HepG2 (cell line): ENCODE data around the gene FDPS. TPM values are rescaled to one million over a fixed set of nuclear protein-coding genes. Genes with fewer than 3 reads are reported as not detected.

Experiments used
- NFATC3 ChIP-seq: sonication (generic); formaldehyde crosslinking; IDR thresholded peaks from 2 replicates; pipeline ENCODE4 v1.5.1; 2020; ENCODE audit warnings: mild to moderate bottlenecking, missing genetic modification reagents
- NR2F1 ChIP-seq, 2 experiments: fragments of 450-650 bp in 1 of 2; formaldehyde crosslinking in 1 of 2; IDR thresholded peaks; 2 replicates each; pipeline versions ENCODE4 v1.5.0 to v1.6.1; 2016 to 2020; ENCODE audit warnings: mild to moderate bottlenecking in 1 of 2, missing compliant biosample characterization in 1 of 2, missing genetic modification reagents in 1 of 2, moderate library complexity in 1 of 2
- PBX3 ChIP-seq: sonication (generic); formaldehyde crosslinking; IDR thresholded peaks from 2 replicates; pipeline ENCODE4 v1.8.1; 2023; ENCODE audit warnings: missing genetic modification reagents, inconsistent platforms, borderline replicate concordance
- PTBP1 ChIP-seq: fragments of 200-400 bp; formaldehyde crosslinking; IDR thresholded peaks from 2 replicates; pipeline ENCODE4 v1.6.1; 2018; ENCODE audit warnings: low read length, low read depth; ENCODE audit not compliant: poor library complexity, severe bottlenecking
- SIX4 ChIP-seq: sonication (generic); formaldehyde crosslinking; IDR thresholded peaks from 2 replicates; pipeline ENCODE4 v1.4.0; 2020; ENCODE audit warnings: missing genetic modification reagents
- YEATS2 ChIP-seq: sonication (generic); formaldehyde crosslinking; IDR thresholded peaks from 2 replicates; pipeline ENCODE4 v1.4.0; 2020; ENCODE audit warnings: missing genetic modification reagents, borderline replicate concordance
- YEATS4 ChIP-seq: sonication (generic); formaldehyde crosslinking; IDR thresholded peaks from 2 replicates; pipeline ENCODE4 v1.4.0; 2020; ENCODE audit warnings: missing genetic modification reagents, borderline replicate concordance
- ZBTB40 ChIP-seq, 2 experiments: fragments of 450-650 bp in 1 of 2; sonication (generic) in 1 of 2; formaldehyde crosslinking in 1 of 2; IDR thresholded peaks; 2 replicates each; pipeline versions ENCODE4 v1.6.1 to v1.8.0; 2016 to 2022; ENCODE audit warnings: antibody characterized with exemption in 1 of 2, mild to moderate bottlenecking in 1 of 2, missing genetic modification reagents in 1 of 2
- ZBTB43 ChIP-seq: sonication (generic); formaldehyde crosslinking; conservative IDR thresholded peaks from 2 replicates; pipeline ENCODE4 v1.4.0; 2020; ENCODE audit warnings: missing genetic modification reagents
- ZNF30 ChIP-seq: sonication (generic); formaldehyde crosslinking; IDR thresholded peaks from 2 replicates; pipeline ENCODE4 v1.5.0; 2020; ENCODE audit warnings: mild to moderate bottlenecking, missing genetic modification reagents
- ZNF317 ChIP-seq: sonication (generic); formaldehyde crosslinking; IDR thresholded peaks from 2 replicates; pipeline ENCODE4 v1.5.0; 2020; ENCODE audit warnings: mild to moderate bottlenecking, missing genetic modification reagents
- ZNF562 ChIP-seq: sonication (generic); formaldehyde crosslinking; IDR thresholded peaks from 2 replicates; pipeline ENCODE4 v1.8.0; 2022; ENCODE audit warnings: missing genetic modification reagents, borderline replicate concordance
- polyA plus RNA-seq, 8 experiments: library from polyadenylated mRNA; depleted of rRNA in 3 of 8; stranded (reverse) in 7 of 8; unstranded in 1 of 8; fragments of >200 nt; fragmentation: Illumina TruSeq in 4 of 8; extraction: Trizol in 4 of 8; gene quantifications; 2 replicates each; pipeline versions ENCODE4 v1.2.1 to v1.2.3, GENCODE V29; 2011 to 2016; ENCODE audit warnings: low read depth in 4 of 8, missing spikeins in 1 of 8, mixed read lengths in 1 of 8; ENCODE audit not compliant: insufficient read depth in 1 of 8
- total RNA-seq, 5 experiments: library from RNA; depleted of rRNA; stranded (reverse); fragments of >200 nt; fragmentation: Illumina TruSeq; extraction: Trizol; gene quantifications; 2 replicates each; pipeline ENCODE4 v1.2.3, GENCODE V29; 2016; ENCODE audit warnings: low read depth in 1 of 5
- TF ChIP-seq, protein P1 (sequence below): IDR thresholded peaks from 2 replicates; pipeline ENCODE4 v1.6.1; 2016; ENCODE audit warnings: low read depth, borderline replicate concordance
- TF ChIP-seq, protein P2 (sequence below): sonication (generic); formaldehyde crosslinking; IDR thresholded peaks from 2 replicates; pipeline ENCODE4 v1.4.0; 2020; ENCODE audit warnings: missing genetic modification reagents, mild to moderate bottlenecking, borderline replicate concordance

FDPS gene
- total and polyA plus RNA-seq, 2 of the 13 experiments (the other 11 are each of a cell fraction or from before 2014, with no cell fraction given) = 264 to 519 TPM

GRCh38 chr1:155286544-155286943 is 22.1 kb upstream of the FDPS start (continued):
- TF ChIP-seq, protein P1, sequence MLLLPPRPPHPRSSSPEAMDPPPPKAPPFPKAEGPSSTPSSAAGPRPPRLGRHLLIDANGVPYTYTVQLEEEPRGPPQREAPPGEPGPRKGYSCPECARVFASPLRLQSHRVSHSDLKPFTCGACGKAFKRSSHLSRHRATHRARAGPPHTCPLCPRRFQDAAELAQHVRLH (CRISPR knock-in tag) = no peak
- no peak for TF ChIP-seq ZNF30 (CRISPR knock-in tag)
- no peak for TF ChIP-seq YEATS4
- no peak for TF ChIP-seq ZBTB43 (CRISPR knock-in tag)
- TF ChIP-seq ZNF562 (CRISPR knock-in tag) = no peak
- no peak for TF ChIP-seq PBX3 (CRISPR knock-in tag)
- TF ChIP-seq ZNF317 (CRISPR knock-in tag) = no peak
- TF ChIP-seq NFATC3 (CRISPR knock-in tag) = no peak
- TF ChIP-seq NR2F1 (CRISPR knock-in tag; IDR thresholded peaks at IDR 0.05) = no peak
- no peak for TF ChIP-seq SIX4 (CRISPR knock-in tag)
- TF ChIP-seq YEATS2 (CRISPR knock-in tag) = no peak
- TF ChIP-seq, protein P2, sequence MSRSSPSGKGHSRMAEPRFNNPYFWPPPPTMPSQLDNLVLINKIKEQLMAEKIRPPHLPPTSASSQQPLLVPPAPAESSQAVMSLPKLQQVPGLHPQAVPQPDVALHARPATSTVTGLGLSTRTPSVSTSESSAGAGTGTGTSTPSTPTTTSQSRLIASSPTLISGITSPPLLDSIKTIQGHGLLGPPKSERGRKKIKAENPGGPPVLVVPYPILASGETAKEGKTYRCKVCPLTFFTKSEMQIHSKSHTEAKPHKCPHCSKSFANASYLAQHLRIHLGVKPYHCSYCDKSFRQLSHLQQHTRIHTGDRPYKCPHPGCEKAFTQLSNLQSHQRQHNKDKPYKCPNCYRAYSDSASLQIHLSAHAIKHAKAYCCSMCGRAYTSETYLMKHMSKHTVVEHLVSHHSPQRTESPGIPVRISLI (CRISPR knock-in tag) = no peak
- no peak for TF ChIP-seq ZBTB40 (IDR thresholded peaks at IDR 0.05)
- no peak for TF ChIP-seq ZBTB40 (CRISPR knock-in tag; IDR thresholded peaks at IDR 0.05)
- TF ChIP-seq PTBP1 = no peak
